ENCODE results near the gene ZNF605.

The ZNF605 gene

GRCh38 chr12:132926415-132926833, 29.7 kb downstream of the ZNF605 start:
- DNase-seq, result no peak
- H3K4me1 Mint-ChIP-seq, result no peaks in the 10 kb centered on the region

GRCh38 chr12:132925597-132926414, 30.3 kb downstream of the ZNF605 start:
- no peak for DNase-seq
- Mint-ChIP-seq H3K9me3 (peaks cover 99% of the 10 kb centered on the region), H3K27ac (no peak overlapping the region), H3K27me3 (ENCODE audit: low read depth, poor library complexity) (peaks cover 6% of the 10 kb centered on the region), H3K36me3 (ENCODE audit: low read depth) (peaks cover 100% of the 10 kb centered on the region), H3K4me1 (no peaks in the 10 kb centered on the region), H3K4me3 (no peak overlapping the region)
- TF ChIP-seq CTCF (IDR thresholded peaks at IDR 0.05), result no peak

More at GRCh38 chr12:132926415-132926833, 29.7 kb downstream of the ZNF605 start:
- Mint-ChIP-seq H3K27me3 (ENCODE audit: low read depth, poor library complexity) (peaks cover 6% of the 10 kb centered on the region), H3K4me3 (no peak overlapping the region), H3K9me3 (peaks cover 99% of the 10 kb centered on the region), H3K27ac (no peak overlapping the region), H3K36me3 (ENCODE audit: low read depth) (peaks cover 100% of the 10 kb centered on the region)
- TF ChIP-seq CTCF (IDR thresholded peaks at IDR 0.05), result no peak

GRCh38 chr12:132924356-132924755, 31.8 kb downstream of the ZNF605 start:
- Mint-ChIP-seq H3K9me3 (peaks cover 100% of the 10 kb centered on the region), H3K27ac (no peak overlapping the region), H3K4me1 (no peaks in the 10 kb centered on the region), H3K36me3 (ENCODE audit: low read depth) (peaks cover 91% of the 10 kb centered on the region), H3K4me3 (no peak overlapping the region), H3K27me3 (ENCODE audit: low read depth, poor library complexity) (peaks cover 6% of the 10 kb centered on the region)
- TF ChIP-seq CTCF (IDR thresholded peaks at IDR 0.05), result no peak
- no peak for DNase-seq

- peaks cover 6% of the 10 kb centered on the region for H3K27me3 Mint-ChIP-seq (ENCODE audit: low read depth, poor library complexity)
- no peaks in the 10 kb centered on the region for H3K4me1 Mint-ChIP-seq
- no peak overlapping the region for H3K27ac Mint-ChIP-seq
- no peak for TF ChIP-seq CTCF (IDR thresholded peaks at IDR 0.05)
- peaks cover 81% of the 10 kb centered on the region for H3K36me3 Mint-ChIP-seq (ENCODE audit: low read depth)
- DNase-seq, result no peak
- peaks cover 100% of the 10 kb centered on the region for H3K9me3 Mint-ChIP-seq
- no peak overlapping the region for H3K4me3 Mint-ChIP-seq
Observed at GRCh38 chr12:132923356-132923909, 32.7 kb downstream of the ZNF605 start.

- Mint-ChIP-seq H3K27me3 (ENCODE audit: low read depth, poor library complexity) (peaks cover 6% of the 10 kb centered on the region), H3K9me3 (peaks cover 100% of the 10 kb centered on the region), H3K4me3 (no peak overlapping the region), H3K27ac (no peak overlapping the region), H3K4me1 (no peaks in the 10 kb centered on the region), H3K36me3 (ENCODE audit: low read depth) (peaks cover 81% of the 10 kb centered on the region)
- no peak for DNase-seq
- TF ChIP-seq CTCF (IDR thresholded peaks at IDR 0.05), result no peak
Observed at GRCh38 chr12:132922676-132923075, 33.4 kb downstream of the ZNF605 start.
